ENCODE results near the gene JPT1.

GRCh38 chr17:75118307-75118706 is 36.0 kb downstream of the JPT1 start:
- TF ChIP-seq CTCF (tag by site-specific recombination; IDR thresholded peaks at IDR 0.05) (no peak), ZNF791 (tag by site-specific recombination; IDR thresholded peaks at IDR 0.05) (no peak), ZNF174 (tag by site-specific recombination; IDR thresholded peaks at IDR 0.05) (no peak), PRDM1 (tag by site-specific recombination; IDR thresholded peaks at IDR 0.05) (no peak), ZNF350 (tag by site-specific recombination; IDR thresholded peaks at IDR 0.05) (no peak), ZNF449 (tag by site-specific recombination; IDR thresholded peaks at IDR 0.05) (no peak), ZNF274 (IDR thresholded peaks at IDR 0.05; ENCODE audit: low read length) (no peak), ZNF274 (tag by site-specific recombination; IDR thresholded peaks at IDR 0.05; ENCODE audit: borderline replicate concordance) (no peak), ZFP41 (tag by site-specific recombination; IDR thresholded peaks at IDR 0.05; ENCODE audit: borderline replicate concordance) (no peak), REST (tag by site-specific recombination; IDR thresholded peaks at IDR 0.05) (no peak), ZFHX2 (tag by site-specific recombination; conservative IDR thresholded peaks at IDR 0.05) (no peak), KLF1 (tag by site-specific recombination; IDR thresholded peaks at IDR 0.05) (no peak), ZNF324 (tag by site-specific recombination; IDR thresholded peaks at IDR 0.05) (no peak), ZNF132 (tag by site-specific recombination; IDR thresholded peaks at IDR 0.05; ENCODE audit: borderline replicate concordance) (no peak), BCL11A (tag by site-specific recombination; IDR thresholded peaks at IDR 0.05; ENCODE audit: low read depth) (no peak)

Measured in HEK293 (cell line).